Activated naive CD8-positive, alpha-beta T cell treated with anti-CD3 and anti-CD28 coated beads, Interleukin-2, amount 10 ng/mL, durations not matched to agents 7 days and 5 days (primary cell): ENCODE measurements around the gene ZNF37A. TPM values are rescaled to one million over a fixed set of nuclear protein-coding genes. Genes with fewer than 3 reads are reported as not detected.

Experiments
- ATAC-seq: fragments of 150-1000 bp; cut with Tn5 transposase; one replicate; pipeline ENCODE4 v1.10.0; 2021; ENCODE audit warnings: low read depth, moderate library complexity
- POLR2A ChIA-PET: fragments of 350-600 bp; sonication (Branson Sonifier 250); formaldehyde crosslinking; loops from one replicate; lab custom pipeline; 2021; ENCODE audit warnings: antibody characterized with exemption; lab: Charles Lee
- DNase-seq: peaks from one replicate; pipeline ENCODE4 v3.0.0; 2021
- H3K27ac Mint-ChIP-seq: one replicate; pipeline ENCODE4 v1.8.0; 2022; ENCODE audit warnings: mild to moderate bottlenecking, mixed read lengths
- H3K27me3 Mint-ChIP-seq: one replicate; pipeline ENCODE4 v1.8.0; 2022; ENCODE audit warnings: mild to moderate bottlenecking, moderate library complexity, mixed read lengths
- H3K36me3 Mint-ChIP-seq: one replicate; pipeline ENCODE4 v1.8.0; 2021; ENCODE audit warnings: mild to moderate bottlenecking, mixed read lengths
- H3K4me1 Mint-ChIP-seq: one replicate; pipeline ENCODE4 v1.8.0; 2021; ENCODE audit warnings: mixed read lengths
- H3K4me3 Mint-ChIP-seq: one replicate; pipeline ENCODE4 v1.8.0; 2022; ENCODE audit warnings: mild to moderate bottlenecking, moderate library complexity, mixed read lengths
- H3K9me3 Mint-ChIP-seq: one replicate; pipeline ENCODE4 v1.8.0; 2021; ENCODE audit warnings: mixed read lengths
- total RNA-seq, 2 experiments: library from RNA; stranded (reverse); gene quantifications; one replicate each; pipeline ENCODE4 v1.2.3, GENCODE V29; 2021

ZNF37A gene
- total RNA-seq, 2 experiments from 2014 or later: 20.1 to 26.1 TPM

DNA sequence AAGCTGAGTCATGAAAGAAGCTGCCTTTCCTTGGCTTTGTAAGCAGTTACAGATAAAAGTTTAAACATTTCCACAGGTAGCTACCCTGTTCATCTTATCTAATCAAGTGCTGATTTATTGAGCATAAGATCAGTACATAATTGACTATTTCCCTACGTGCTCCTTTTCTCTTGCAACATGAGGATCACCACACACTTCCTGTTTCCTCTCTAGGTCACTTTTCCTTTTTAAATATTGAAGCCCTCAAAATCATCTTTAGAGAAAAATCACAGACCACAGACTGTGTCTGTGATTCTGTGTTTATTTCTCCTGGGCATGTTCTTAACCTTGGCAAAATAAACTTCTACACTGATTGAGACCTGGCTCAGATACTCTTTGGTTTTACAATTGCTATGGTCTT is 69.5 kb downstream of the ZNF37A start:
- H3K36me3 Mint-ChIP-seq: no peaks in the 10 kb centered on the region
- H3K27ac Mint-ChIP-seq: no peak overlapping the region

GRCh38 chr10:38174336-38174735 is 80.2 kb downstream of the ZNF37A start:
- no peaks in the 10 kb centered on the region for H3K9me3 Mint-ChIP-seq
- POLR2A ChIA-PET: no interaction called here
- no peak overlapping the region for H3K27ac Mint-ChIP-seq
- no peak overlapping the region for H3K4me3 Mint-ChIP-seq
- no peaks in the 10 kb centered on the region for H3K36me3 Mint-ChIP-seq
- ATAC-seq (no peak), DNase-seq (no peak)
- H3K4me1 Mint-ChIP-seq: no peaks in the 10 kb centered on the region
- H3K27me3 Mint-ChIP-seq: no peaks in the 10 kb centered on the region

More for the DNA sequence above, 69.5 kb downstream of the ZNF37A start:
- Mint-ChIP-seq H3K4me3 (no peak overlapping the region), H3K4me1 (peaks cover 2% of the 10 kb centered on the region), H3K27me3 (peaks cover 3% of the 10 kb centered on the region), H3K9me3 (peaks cover 11% of the 10 kb centered on the region)
- ATAC-seq (no peak), DNase-seq (no peak)
- POLR2A ChIA-PET: no interaction called here

DNA sequence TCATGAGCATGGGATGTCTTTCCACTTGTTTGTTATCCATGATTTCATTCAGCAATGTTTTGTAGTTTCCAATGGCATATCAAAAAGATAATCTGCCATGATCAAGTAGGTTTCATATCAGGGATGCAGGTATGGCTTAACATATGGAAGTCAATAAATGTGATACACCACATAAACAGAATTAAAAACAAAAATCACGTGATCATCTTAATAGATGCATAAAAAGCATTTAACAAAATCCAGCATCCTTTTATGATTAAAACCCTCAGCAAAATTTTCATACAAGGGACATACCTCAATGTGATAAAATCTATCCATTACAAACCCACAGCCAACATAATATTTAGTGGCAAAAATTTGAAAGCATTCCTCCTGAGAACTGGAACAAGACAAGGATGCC is 90.3 kb downstream of the ZNF37A start:
- H3K27ac Mint-ChIP-seq: no peak overlapping the region
- no peaks in the 10 kb centered on the region for H3K36me3 Mint-ChIP-seq
- no peaks in the 10 kb centered on the region for H3K4me1 Mint-ChIP-seq
- DNase-seq (no peak), ATAC-seq (no peak)
- peaks cover 2% of the 10 kb centered on the region for H3K27me3 Mint-ChIP-seq
- POLR2A ChIA-PET: no interaction called here
- no peak overlapping the region for H3K4me3 Mint-ChIP-seq
- H3K9me3 Mint-ChIP-seq: peaks cover 8% of the 10 kb centered on the region

Other genes starting within 250 kb of the ZNF37A start
- gene ZNF248, start 236.7 kb upstream of the ZNF37A start, total RNA-seq: 10 to 100 TPM; 12.1 to 12.5 TPM
- gene ZNF25, start 117.7 kb upstream of the ZNF37A start, total RNA-seq: 1 to 10 TPM; 8.4 to 9.2 TPM
- 10 to 100 TPM; 40.1 to 42.7 TPM for gene ZNF33A, start 83.7 kb upstream of the ZNF37A start, total RNA-seq